K562 (cell line): ENCODE results near the gene EPHX1. TPM values are rescaled to one million over a fixed set of nuclear protein-coding genes. Genes with fewer than 3 reads are reported as not detected.

ENCODE experiments used
- CSDE1 ChIP-seq, 2 experiments: fragments of 450-650 bp; IDR thresholded peaks; 2 replicates each; pipeline ENCODE4 v1.6.1; 2016; ENCODE audit warnings: mild to moderate bottlenecking in 1 of 2
- NFIC ChIP-seq: fragments of 450-650 bp; IDR thresholded peaks from 2 replicates; pipeline ENCODE4 v1.6.1; 2017; ENCODE audit warnings: mild to moderate bottlenecking, inconsistent platforms
- SPI1 ChIP-seq: IDR thresholded peaks from 2 replicates; pipeline ENCODE4 v1.6.1; 2011; ENCODE audit warnings: low read depth, low read length, control low read depth, borderline replicate concordance
- polyA plus RNA-seq, 8 experiments: library from polyadenylated mRNA; depleted of rRNA in 4 of 8; stranded (reverse) in 5 of 8; unstranded in 3 of 8; fragments of >200 nt; fragmentation: Nextera tagmentation in 2 of 8; fragmentation: Illumina TruSeq in 1 of 8; extraction: Ambion mirVana in 2 of 8; extraction: Trizol in 1 of 8; gene quantifications; 2 replicates each; pipeline versions ENCODE4 v1.2.1 to v1.2.3, GENCODE V29; 2011 to 2014; ENCODE audit warnings: inconsistent platforms in 1 of 8, missing spikeins in 1 of 8
- total RNA-seq, 7 experiments: library from RNA; depleted of rRNA in 6 of 7; stranded (reverse); fragments of >200 nt in 6 of 7; fragmentation: Illumina TruSeq in 2 of 7; extraction: Trizol in 2 of 7; gene quantifications; 2 replicates each; pipeline versions ENCODE4 v1.2.1 to v1.2.3, GENCODE V29; 2011 to 2021; ENCODE audit warnings: low replicate concordance in 1 of 7
- TF ChIP-seq, protein P1 (sequence below): sonication (generic); formaldehyde crosslinking; IDR thresholded peaks from 2 replicates; pipeline ENCODE4 v1.8.1; 2022; ENCODE audit warnings: missing genetic modification reagents
- TF ChIP-seq, protein P2 (sequence below): fragments of 450-650 bp; formaldehyde crosslinking; IDR thresholded peaks from 2 replicates; pipeline ENCODE4 v1.4.0; 2020; ENCODE audit warnings: mild to moderate bottlenecking, moderate library complexity
- TF ChIP-seq, protein P3 (sequence below): sonication (generic); formaldehyde crosslinking; IDR thresholded peaks from 2 replicates; pipeline ENCODE4 v1.4.0; 2020; ENCODE audit warnings: mild to moderate bottlenecking, missing genetic modification reagents

EPHX1 gene
- total and polyA plus RNA-seq, 9 of the 15 experiments (the other 6 are each of a cell fraction or from before 2014, with no cell fraction given): 0.21 to 27.0 (median 6.7) TPM

DNA sequence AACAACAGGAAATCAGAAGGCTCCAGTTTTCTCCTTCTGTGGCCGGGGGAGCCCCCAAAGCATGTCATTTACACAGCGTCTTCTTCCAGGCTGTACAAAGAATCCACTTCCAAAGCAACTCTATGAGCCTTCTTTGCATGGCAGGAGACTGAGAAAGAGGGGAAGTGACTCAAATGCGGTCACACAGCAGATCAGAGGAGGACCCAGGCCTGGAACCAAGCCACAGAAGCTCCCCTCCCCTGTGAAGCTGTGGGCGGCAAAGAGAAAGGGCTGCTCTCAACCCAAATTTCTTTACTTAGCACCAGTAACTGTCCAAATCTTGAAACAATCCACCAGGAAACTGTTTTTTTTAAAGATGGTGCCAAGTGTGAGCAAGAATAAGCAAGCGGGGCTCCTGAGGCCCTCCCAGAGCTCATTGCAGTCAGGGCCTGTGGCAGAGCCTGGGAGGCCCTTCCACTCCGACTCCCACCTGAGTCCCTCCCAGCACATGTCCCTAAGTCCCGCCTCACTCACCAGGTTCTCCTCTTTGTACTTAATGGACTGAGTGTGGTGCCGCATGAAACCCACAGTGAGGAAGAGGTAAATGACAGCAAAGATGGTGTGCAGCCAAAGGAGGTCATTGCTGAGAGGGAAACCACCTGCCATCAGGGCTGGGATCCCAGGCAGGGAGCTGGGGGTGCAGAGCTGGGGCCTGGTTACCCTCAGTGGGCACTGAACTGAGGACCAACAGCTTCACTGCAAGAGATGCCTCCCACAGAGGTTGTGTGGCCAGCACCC, 56.3 kb downstream of the EPHX1 start (continued):
- TF ChIP-seq, protein P1, sequence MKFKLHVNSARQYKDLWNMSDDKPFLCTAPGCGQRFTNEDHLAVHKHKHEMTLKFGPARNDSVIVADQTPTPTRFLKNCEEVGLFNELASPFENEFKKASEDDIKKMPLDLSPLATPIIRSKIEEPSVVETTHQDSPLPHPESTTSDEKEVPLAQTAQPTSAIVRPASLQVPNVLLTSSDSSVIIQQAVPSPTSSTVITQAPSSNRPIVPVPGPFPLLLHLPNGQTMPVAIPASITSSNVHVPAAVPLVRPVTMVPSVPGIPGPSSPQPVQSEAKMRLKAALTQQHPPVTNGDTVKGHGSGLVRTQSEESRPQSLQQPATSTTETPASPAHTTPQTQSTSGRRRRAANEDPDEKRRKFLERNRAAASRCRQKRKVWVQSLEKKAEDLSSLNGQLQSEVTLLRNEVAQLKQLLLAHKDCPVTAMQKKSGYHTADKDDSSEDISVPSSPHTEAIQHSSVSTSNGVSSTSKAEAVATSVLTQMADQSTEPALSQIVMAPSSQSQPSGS (CRISPR knock-in tag): no peak
- TF ChIP-seq NFIC: 0 out of 2 replicates have a peak, but pooled peaks have one; percentile 6
- TF ChIP-seq SPI1: peak; percentile 53; the same call in 1 of the 2 replicates
- TF ChIP-seq CSDE1 (IDR thresholded peaks at IDR 0.05): no peak
- TF ChIP-seq, protein P2, sequence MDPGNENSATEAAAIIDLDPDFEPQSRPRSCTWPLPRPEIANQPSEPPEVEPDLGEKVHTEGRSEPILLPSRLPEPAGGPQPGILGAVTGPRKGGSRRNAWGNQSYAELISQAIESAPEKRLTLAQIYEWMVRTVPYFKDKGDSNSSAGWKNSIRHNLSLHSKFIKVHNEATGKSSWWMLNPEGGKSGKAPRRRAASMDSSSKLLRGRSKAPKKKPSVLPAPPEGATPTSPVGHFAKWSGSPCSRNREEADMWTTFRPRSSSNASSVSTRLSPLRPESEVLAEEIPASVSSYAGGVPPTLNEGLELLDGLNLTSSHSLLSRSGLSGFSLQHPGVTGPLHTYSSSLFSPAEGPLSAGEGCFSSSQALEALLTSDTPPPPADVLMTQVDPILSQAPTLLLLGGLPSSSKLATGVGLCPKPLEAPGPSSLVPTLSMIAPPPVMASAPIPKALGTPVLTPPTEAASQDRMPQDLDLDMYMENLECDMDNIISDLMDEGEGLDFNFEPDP: no peak
- TF ChIP-seq, protein P3, sequence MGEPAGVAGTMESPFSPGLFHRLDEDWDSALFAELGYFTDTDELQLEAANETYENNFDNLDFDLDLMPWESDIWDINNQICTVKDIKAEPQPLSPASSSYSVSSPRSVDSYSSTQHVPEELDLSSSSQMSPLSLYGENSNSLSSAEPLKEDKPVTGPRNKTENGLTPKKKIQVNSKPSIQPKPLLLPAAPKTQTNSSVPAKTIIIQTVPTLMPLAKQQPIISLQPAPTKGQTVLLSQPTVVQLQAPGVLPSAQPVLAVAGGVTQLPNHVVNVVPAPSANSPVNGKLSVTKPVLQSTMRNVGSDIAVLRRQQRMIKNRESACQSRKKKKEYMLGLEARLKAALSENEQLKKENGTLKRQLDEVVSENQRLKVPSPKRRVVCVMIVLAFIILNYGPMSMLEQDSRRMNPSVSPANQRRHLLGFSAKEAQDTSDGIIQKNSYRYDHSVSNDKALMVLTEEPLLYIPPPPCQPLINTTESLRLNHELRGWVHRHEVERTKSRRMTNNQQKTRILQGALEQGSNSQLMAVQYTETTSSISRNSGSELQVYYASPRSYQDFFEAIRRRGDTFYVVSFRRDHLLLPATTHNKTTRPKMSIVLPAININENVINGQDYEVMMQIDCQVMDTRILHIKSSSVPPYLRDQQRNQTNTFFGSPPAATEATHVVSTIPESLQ: no peak
